Fibroblast of skin of left quadriceps (primary cell): Measurements from ENCODE around the gene COQ10A.

Experiments used
- DNase-seq, 2 experiments: peaks; one replicate each; pipeline ENCODE4 v3.0.0-alpha.2; 2013; ENCODE audit warnings: low read depth in 2 of 2

The COQ10A gene

DNA sequence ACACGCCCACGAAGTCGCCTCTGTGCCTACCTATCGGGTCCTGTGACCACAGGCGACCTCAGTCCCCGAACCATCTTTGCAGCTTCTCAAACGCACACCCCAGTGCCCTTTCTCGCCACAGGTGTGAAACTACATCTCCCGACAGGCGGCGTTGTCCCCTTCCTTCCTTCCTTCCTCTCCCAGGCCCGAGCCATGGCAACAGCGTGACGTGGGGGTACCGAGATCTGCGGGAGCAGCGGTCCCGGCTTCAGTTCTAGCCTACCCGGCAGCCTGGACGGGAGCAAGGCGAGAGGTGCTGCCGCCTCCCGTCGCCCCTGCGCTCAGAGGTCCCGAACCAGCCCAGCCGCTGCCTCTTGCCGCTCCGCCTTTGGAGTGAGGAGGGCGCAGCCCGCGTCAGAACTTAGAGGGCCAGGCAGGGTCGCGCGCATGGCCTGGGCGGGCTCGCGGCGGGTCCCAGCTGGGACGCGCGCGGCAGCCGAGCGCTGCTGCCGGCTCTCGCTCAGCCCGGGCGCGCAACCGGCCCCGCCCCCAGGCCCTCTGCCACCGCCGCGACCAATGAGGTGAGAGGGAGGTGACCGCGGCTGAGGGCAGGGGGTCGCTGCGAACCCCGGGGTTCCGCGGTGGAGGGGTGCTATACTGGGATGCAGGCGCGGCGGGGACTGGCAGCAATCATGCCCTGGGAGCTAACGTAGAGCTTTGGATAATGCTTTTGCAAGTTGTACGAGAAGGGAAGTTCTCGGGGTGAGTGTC lies at the start of gene COQ10A:
Gene COQ10A (plus strand): TSS at position 250 of the 750 bp plus-strand sequence. CDS start 177 bp downstream, at position 427.
- DNase-seq = peak; percentile 62 to 65

DNA sequence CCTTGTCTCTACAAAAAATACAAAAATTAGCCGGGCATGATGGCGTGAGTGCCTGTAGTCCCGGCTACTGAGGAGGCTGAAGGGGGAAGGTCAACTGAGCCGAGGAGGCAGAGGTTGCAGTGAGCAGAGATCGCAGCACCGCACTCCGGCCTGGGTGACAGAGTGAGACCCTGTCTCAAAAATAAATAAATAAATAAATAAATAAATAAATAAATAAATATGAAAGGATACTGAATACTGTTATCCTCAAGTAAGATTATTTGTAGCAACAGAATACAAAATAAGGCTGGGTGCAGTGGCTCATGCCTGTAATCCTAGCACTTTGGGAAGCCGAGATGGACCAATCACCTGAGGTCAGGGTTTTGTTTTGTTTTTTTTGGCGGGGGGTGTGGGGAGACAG lies 46.9 kb upstream of the COQ10A start:
- DNase-seq = no peak

DNA sequence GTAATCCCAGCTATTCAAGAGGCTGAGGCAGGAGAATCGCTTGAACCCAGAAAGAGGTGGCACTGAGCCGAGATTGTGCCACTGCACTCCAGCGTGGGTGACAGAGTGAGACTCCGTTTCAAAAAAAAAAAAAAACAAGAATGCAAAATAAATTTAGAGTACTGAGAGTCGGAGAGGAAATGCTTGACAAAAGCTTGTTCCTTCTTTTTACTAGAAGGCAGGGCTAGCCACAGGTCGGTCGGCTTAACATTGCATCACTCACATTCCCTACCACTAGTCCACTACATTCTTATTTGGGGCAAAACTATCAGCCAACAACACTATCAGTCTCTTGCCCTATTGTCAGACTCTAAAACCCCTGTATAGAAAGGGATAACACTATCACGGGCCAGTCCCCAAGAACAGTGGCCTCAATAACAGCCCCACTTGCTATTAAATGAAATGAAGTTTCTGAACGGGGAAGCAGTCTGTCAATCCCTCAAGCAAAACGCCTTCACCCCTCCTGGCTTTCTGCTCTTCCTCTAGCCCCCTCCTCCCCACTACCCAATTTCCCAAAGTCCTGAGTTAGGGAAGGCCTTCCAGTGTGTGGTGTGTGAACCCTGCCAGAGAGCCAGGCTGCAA lies 46.0 kb upstream of the COQ10A start:
- DNase-seq = peak in 1 of 2 experiments; percentile 20

DNA sequence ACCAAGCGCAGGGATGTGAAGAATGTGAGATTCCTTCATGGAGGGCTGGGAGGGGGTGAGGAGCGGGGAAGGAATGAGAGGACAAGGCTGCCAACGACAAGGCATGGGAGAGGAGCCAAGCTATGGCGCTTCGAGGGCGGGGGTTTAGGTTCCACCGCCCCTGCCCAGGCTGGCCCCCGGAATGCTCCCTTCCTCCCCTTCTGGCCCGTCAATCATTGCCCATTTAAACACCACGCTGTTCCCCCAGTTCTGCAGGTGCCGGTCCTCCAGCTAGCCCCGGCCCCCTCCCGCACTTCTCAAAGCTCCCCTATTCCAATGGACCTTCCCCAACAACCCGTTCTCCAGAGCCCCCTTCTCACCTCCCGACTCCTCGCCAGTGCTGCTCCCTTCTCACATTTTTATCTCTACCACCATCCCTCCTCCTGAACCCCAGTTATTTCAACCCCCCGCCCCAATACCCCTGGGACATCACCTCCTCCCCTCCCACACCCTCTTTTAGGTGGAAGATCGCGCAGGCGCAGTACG lies 45.4 kb upstream of the COQ10A start:
- DNase-seq = peak; percentile 62 to 63

DNA sequence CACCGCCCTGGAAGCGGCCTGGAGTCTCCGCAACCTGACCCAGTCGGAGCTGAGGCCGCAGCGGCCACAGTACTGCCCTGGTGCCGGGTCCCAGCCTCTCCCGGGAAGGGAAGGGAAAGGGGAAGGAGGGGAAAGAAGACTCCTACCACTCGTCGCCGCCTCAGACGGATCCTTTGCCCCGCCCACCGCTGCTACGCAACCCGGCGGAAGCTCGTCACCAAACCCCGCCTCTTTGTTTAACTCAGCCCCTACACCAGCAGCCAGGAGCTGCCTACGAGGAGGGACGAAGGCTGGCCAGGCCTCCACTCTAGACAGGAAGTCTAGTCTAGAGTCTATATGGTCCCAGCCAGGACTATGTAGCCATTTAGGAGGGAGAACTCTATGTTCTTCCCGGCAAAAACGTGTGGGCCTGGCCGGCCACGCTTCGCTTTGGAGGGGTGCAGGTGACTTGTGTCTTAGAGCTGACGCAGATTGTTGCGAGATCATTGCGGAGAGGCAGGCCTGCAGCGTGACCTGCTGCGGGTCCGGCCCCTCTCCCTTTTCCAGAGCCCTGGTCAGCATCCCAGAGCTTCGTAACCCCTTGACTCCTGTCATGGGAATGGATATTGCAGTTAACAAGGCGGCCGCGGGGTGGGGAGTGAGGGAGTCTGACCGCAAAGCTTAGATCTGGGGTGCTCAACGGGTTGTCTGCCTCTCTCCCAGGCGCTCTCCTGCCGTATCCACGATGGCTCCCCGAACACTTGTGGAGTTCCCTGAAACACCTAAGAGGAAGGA lies 44.8 kb upstream of the COQ10A start, which contains the start of gene RNF41:
Gene RNF41 (minus strand): TSS at position 166 of the 774 bp plus-strand sequence. CDS start 7,875 bp downstream, outside the sequence.
- DNase-seq = peak; percentile 92 to 93

DNA sequence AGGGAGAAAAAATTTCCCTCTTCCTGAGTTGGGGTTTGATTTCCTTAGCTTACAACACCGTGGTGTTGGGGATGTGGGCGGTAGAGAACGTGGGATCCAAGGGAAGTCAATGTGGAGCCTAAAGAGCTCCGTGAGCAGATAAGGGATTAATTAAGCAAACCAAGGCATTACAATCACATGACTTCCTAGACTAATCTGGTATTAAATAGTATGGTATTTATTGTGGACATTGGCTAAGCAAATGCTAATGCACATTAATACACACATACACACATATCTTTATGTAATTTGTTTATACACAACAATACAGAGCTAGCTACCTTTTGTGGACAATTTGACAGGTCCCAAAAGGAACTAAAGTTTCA lies 44.2 kb upstream of the COQ10A start:
- no peak for DNase-seq

DNA sequence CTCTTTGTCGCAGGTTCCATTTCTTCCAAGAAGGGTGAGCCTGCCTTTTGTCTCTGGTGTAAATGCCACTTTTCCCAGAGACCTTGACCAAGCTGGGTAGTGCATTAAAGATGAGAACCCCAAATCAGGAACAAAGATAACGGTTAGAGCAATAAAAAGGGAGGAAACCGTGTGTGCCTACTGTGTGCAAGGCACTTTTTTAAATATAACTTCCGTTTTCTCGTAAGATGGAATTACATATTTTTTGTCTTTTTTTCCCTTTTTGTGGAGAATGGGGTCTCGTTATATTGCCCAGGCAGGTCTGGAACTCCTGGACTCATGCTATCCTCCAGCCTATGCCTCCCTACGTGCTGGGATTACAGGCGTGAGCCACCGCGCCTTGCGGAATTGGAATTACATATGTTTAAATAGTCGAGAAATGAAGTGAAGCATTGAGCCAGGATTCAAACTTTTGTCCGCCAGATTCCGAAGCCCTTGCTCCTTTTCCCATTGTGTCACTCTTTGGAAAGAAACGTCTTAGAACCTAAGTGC lies 43.1 kb upstream of the COQ10A start:
- no peak for DNase-seq

DNA sequence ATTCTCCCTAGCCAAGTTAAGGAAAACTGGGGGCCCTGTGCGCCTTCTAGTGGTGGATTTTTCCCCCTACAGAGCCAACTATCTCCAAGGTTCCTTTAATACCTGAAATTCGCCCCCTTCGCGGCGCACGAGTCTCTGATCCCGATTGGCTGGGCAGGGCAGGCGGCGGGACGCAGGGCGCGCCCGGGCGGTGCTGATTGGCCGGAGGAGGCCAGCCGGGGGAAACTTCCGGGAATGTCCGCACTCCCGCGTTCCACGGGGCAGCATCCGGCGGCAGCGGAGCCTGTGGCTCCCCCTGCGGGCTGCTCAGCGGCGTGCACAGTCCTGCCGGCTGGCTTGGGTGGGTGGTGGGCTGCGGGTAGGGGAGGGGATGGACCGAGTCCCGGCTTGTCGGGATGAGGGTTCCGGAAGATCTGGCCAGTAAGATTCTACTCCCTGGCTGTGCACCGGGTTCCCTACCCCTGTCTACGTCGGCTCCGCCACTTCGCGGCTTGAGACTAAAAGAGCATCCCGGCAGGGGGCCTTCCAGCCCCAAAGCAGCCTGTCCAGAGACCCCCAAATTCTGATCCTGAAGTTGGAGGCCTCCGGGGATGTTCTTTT lies 42.5 kb upstream of the COQ10A start, which contains the start of gene NABP2:
Gene NABP2 (plus strand): TSS at position 241 of the 600 bp plus-strand sequence. CDS start 515 bp downstream, outside the sequence.
- DNase-seq = peak; percentile 97

DNA sequence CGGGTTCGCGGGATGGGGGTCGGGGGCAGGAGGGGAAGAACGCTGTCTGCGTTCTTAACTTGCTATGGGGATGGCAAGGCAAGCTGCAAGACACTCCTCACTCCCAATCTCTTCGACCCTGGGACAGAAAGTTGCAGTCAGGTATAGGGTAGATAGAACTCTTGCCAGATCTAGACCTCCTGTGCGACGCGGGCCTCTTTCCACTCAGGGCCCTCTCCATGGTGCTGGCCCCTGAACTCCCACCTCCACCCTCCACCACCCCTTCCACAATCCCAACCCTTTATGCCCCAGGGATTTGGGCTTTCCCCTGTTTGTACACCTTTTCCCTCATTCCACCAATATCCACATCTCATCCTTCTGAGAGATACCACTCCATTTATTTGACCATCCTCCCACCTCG lies 41.8 kb upstream of the COQ10A start:
- no peak for DNase-seq

DNA sequence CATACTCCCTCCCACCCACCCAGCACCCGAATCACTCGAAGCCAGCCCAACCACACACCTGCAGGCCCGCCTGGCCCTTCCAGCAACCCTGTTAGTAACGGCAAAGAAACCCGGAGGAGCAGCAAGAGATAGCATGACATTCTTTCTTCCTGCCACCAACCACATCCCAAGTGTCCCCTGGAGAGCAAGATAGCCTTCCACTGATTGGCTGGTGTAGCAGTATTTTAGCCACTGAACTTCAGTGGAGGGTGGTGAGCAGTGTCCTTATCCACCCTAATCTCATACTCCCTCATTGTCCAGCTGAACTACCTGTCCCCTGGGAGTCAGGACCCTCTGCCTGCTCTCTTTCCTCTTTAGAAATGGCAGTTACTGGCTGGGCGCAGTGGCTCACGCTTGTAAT lies 37.7 kb upstream of the COQ10A start:
- no peak for DNase-seq

DNA sequence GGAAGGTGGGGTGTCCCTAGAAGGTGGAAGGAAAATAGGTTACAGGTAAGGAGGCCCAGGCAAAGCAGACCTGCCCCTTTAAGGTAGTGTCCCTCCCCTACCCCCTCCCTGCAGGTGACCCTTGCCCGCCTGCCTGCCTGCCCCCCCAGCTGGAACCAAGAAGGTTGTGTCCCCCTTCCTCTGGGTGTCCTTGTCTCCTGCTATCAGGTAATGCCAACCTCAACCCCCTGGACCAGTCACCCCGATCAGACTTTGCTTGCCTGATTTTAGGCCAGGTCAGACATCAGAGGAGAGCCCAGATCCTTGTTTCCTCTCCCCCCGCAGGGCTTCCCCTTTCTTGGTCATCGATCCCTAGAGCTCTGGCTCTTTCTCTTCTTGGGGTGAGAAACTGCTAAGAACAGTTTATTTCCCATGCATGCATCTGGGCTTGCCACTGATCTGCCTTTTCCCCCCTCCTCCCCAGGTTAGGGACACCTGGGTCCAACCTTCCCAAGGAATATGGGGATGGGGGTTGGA lies 36.8 kb upstream of the COQ10A start, which contains the start of gene SLC39A5:
Gene SLC39A5 (plus strand): TSS at position 136 of the 516 bp plus-strand sequence. CDS start 1,224 bp downstream, outside the sequence.
- DNase-seq = no peak

DNA sequence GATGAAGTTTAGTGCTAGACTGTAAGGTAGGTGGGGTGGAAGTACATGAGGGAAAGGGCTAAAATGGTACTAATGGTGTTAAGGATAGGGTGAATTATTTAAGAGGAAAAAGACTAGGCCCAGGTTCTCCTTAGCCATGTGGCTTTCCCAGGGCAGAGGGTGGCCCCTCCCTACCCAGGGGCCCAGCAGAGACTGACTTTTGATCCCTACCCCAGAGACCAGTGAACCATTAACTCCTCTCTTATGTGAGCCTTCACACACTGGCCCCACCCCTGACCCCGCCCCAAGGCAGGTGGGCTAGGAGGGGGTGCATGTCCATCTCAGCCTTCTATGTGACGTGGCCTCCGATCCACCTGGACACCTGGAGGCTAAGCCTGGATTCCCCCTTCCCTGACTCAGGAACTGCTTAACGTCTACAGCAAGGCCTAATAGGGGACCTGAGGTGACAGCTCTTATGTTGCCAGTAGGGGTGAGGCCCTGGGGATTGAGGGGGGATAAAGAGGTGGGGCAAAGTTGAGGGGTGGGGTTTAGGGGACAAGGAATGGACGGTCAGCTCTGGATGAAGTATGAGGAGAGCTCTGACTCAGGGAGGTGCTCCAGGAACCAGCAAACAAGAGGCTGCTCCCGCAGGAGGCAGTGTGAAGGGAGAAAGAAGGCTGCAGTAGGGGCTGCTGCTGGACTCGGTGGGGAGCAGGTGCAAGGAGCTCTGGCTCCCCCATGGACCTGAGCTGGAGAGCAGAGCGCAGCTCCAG lies 36.1 kb upstream of the COQ10A start:
- no peak for DNase-seq

DNA sequence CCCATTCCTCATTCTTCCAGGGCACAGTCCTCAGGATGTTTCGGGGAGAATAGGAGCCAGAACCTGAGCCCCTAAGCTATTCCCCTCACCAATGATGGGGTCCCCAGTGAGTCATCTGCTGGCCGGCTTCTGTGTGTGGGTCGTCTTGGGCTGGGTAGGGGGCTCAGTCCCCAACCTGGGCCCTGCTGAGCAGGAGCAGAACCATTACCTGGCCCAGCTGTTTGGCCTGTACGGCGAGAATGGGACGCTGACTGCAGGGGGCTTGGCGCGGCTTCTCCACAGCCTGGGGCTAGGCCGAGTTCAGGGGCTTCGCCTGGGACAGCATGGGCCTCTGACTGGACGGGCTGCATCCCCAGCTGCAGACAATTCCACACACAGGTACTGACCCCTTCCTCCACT lies 35.6 kb upstream of the COQ10A start:
- no peak for DNase-seq

DNA sequence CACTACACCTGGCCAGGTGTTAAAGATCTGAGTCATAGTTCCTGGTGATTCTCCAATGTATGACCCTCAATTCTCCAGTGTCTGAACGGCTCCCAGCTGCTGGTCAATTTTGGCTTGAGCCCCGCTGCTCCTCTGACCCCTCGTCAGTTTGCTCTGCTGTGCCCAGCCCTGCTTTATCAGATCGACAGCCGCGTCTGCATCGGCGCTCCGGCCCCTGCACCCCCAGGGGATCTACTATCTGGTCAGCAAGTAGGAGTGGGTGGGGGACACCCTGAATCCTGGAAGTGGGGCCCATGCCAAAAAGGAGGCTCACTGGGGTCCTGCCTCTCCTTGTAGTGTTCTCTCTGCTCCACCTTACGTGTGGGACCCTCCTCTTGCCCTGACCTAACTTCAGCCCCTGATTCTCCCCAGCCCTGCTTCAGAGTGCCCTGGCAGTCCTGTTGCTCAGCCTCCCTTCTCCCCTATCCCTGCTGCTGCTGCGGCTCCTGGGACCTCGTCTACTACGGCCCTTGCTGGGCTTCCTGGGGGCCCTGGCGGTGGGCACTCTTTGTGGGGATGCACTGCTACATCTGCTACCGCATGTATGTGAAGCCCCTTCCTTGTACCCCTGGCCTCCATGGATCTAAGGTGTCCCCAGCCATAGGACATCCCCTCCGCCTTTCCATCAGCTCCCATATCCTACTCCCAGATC lies 31.9 kb upstream of the COQ10A start:
- no peak for DNase-seq

DNA sequence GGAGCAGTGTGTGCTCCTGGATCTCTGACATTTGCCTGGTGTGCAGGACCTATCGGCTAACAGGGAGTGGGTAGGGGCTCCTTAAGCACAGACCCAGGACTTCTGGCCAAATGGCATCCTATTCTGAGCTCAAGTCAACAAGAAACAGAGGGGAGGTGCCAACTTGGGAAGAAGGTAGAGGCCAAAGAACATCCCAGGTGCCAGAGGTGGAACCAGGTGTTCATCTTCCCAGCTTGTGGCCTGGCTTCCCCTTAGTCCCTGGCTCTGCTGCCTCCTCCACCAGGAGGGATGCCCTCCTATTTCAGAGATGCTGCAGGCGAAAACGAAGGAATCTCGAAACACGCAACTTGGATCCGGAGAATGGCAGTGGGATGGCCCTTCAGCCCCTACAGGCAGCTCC lies 30.7 kb upstream of the COQ10A start:
- DNase-seq = no peak

DNA sequence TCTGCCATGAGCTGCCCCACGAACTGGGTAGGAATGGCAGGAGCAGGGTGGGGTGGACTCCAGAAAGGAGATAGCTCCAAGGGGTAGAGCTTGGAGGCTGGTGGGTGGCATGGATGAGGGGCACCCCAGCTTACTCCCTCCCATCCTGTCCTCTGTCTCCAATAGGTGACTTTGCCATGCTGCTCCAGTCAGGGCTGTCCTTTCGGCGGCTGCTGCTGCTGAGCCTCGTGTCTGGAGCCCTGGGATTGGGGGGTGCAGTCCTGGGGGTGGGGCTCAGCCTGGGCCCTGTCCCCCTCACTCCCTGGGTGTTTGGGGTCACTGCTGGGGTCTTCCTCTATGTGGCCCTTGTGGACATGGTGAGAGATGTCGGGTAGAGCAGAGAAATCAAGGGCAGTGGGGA lies 29.8 kb upstream of the COQ10A start:
- no peak for DNase-seq

DNA sequence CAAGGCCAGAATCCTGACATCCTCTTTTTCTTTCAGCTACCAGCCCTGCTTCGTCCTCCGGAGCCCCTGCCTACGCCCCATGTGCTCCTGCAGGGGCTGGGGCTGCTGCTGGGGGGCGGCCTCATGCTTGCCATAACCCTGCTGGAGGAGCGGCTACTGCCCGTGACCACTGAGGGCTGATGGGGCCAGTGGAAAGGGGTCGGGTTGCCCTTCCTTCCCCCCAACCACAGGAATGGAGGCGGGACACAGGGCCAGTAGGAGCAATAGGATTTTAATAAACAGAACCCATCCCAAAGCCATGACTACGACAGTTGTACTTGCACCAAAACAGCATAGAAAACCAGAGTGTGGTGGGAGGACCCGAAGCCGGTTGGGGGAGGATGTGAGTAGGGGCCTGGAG lies 29.2 kb upstream of the COQ10A start:
- no peak for DNase-seq

DNA sequence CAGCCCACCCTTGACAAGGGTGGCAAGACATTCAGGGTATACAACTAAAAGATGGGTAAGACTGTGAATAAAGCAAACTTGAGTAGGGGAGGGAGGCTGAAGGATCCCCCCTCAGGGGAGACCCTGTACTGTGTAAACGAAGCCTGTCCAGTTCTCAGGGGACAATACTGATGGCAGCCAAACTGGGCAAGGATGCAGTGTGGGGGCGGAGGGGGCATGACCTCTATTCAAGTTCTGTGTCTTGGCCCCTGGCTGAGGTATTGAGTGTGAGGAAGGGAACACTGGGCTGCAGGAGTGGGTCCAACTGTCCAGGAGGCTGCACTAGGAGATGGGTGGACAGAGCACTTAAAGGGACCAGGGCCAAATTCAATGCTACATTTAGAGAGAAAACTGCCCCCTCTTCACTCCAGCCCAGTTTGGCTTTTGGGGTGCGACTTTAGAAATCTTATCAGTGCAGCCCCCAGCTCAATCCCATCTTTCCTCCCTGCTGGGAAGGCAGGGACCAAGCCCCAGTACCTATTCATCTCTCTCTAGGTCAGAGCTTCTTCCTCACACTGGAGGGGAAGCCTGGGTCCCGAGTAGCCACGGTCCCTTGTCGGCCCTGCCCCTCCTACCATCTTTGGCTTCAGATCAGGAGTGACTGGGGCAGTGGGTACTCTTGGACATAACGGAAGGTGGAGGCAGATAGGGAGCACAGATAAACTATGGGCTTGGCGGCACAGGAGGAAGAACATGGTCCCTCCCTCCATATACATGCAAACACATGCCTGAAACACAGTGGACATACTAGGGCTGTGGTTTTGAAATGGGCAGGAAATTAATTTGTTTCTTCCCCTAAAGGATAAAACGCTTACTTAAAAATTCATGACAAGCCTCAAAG lies 25.1 kb upstream of the COQ10A start:
- no peak for DNase-seq

DNA sequence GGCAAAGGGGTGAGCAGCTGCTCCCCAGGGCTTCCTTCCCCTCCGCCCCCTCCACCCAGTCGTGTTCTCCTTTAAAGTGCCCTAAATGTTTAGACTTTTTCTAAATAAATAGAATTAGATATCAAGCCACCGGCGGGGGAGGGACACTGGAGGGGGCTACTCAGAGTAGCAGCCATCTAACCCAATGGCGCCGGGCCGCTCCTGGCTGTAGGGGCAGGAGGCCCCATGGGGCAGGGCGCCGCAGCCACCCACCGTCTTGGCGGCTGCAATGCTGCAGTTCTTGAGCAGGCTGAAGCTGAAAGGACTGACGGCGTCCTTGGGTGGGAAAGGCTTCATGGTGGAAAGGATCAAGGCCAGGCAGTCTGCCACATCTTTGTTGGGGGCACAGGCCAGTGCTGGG lies 23.8 kb upstream of the COQ10A start:
- DNase-seq = no peak
